Globus pallidus (tissue), 1 donor: ENCODE data around the gene AMY2B.
"Not testable (repeated sequence)": the region's sequence is repeated elsewhere in the genome, so short reads cannot be mapped to it uniquely, and the experiment has no call there.

Experiments
- DNase-seq: peaks from one replicate; pipeline ENCODE4 v3.0.0-alpha.2; 2015; ENCODE audit warnings: low spot score

AMY2B gene

DNA sequence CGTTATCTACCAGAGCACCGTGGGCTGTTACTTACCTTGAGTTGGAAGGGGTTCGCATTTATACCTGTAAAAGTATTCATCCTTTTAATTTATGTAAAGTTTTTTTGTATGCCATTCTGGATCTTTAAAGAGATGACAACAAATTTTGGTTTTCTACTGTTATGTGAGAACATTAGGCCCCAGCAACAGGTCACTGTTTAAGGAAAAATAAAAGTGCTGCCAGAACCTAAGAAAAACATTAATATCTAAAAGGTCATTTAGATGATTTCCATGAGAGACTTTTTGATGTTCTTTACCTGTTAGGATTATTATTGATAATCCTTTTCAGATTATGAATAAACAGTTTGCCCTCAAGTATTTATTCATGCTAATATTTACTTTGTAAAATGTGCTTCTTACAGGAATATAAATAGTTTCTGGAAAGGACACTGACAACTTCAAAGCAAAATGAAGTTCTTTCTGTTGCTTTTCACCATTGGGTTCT lies 45.6 kb downstream of the AMY2B start, which contains the start of gene AMY2A:
TSS of gene AMY2A (plus strand) at position 434 of the 484 bp plus-strand sequence. CDS start at position 448, 14 bp downstream.
- not testable (repeated sequence) for DNase-seq

- DNase-seq = not testable (repeated sequence)
These were observed 56.0 kb downstream of the AMY2B start for GRCh38 chr1:103627436-103627835.
